ENCODE data around the gene TLK2.

DNA sequence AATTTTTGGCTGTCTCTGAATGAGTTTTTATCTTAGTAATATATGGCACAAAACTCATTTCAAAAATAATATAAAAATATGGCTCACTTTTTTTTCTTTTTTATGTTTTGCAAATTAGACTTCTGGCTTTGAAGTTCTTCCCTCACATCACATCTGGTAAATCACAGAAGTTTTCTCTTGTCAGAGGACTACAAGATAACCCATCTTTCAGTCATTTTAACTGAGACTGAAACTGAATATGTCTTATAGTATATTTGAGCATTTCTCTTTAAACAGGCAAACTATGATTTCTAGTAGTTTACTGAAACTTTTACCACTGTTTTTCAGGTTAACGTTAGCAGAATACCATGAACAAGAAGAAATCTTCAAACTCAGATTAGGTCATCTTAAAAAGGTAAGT is 97.8 kb downstream of the TLK2 start:
- TF ChIP-seq TAF1 (IDR thresholded peaks at IDR 0.05; ENCODE audit: low read depth) (no peak), EP300 (conservative IDR thresholded peaks at IDR 0.05; ENCODE audit: poor library complexity, severe bottlenecking) (no peak), EZH2 (IDR thresholded peaks at IDR 0.05; ENCODE audit: borderline replicate concordance, insufficient read depth, low read length, poor library complexity, severe bottlenecking) (no peak), POLR2AphosphoS5 (IDR thresholded peaks at IDR 0.05) (no peak)
- TF ChIP-seq, protein P1, sequence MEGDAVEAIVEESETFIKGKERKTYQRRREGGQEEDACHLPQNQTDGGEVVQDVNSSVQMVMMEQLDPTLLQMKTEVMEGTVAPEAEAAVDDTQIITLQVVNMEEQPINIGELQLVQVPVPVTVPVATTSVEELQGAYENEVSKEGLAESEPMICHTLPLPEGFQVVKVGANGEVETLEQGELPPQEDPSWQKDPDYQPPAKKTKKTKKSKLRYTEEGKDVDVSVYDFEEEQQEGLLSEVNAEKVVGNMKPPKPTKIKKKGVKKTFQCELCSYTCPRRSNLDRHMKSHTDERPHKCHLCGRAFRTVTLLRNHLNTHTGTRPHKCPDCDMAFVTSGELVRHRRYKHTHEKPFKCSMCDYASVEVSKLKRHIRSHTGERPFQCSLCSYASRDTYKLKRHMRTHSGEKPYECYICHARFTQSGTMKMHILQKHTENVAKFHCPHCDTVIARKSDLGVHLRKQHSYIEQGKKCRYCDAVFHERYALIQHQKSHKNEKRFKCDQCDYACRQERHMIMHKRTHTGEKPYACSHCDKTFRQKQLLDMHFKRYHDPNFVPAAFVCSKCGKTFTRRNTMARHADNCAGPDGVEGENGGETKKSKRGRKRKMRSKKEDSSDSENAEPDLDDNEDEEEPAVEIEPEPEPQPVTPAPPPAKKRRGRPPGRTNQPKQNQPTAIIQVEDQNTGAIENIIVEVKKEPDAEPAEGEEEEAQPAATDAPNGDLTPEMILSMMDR (IDR thresholded peaks at IDR 0.05; ENCODE audit: poor library complexity, severe bottlenecking) = no peak
- TF ChIP-seq, protein P2, sequence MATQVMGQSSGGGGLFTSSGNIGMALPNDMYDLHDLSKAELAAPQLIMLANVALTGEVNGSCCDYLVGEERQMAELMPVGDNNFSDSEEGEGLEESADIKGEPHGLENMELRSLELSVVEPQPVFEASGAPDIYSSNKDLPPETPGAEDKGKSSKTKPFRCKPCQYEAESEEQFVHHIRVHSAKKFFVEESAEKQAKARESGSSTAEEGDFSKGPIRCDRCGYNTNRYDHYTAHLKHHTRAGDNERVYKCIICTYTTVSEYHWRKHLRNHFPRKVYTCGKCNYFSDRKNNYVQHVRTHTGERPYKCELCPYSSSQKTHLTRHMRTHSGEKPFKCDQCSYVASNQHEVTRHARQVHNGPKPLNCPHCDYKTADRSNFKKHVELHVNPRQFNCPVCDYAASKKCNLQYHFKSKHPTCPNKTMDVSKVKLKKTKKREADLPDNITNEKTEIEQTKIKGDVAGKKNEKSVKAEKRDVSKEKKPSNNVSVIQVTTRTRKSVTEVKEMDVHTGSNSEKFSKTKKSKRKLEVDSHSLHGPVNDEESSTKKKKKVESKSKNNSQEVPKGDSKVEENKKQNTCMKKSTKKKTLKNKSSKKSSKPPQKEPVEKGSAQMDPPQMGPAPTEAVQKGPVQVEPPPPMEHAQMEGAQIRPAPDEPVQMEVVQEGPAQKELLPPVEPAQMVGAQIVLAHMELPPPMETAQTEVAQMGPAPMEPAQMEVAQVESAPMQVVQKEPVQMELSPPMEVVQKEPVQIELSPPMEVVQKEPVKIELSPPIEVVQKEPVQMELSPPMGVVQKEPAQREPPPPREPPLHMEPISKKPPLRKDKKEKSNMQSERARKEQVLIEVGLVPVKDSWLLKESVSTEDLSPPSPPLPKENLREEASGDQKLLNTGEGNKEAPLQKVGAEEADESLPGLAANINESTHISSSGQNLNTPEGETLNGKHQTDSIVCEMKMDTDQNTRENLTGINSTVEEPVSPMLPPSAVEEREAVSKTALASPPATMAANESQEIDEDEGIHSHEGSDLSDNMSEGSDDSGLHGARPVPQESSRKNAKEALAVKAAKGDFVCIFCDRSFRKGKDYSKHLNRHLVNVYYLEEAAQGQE (IDR thresholded peaks at IDR 0.05; ENCODE audit: borderline replicate concordance) = no peak

All from neural cell (in vitro differentiated cells).